OCI-LY7 (cell line): ENCODE data around the gene MARCHF4. TPM values are rescaled to one million over a fixed set of nuclear protein-coding genes. Genes with fewer than 3 reads are reported as not detected.

Experiments
- BruUV-seq: library from RNA; stranded (reverse); fragments of 400-500 nt; replicated peaks from 2 replicates; lab custom pipeline; 2021; lab: Mats Ljungman, UMichigan
- CTCF ChIA-PET: fragments of 300-600 bp; sonication (Branson Sonifier 250); formaldehyde crosslinking; loops from one replicate; lab custom pipeline; 2022; ENCODE audit warnings: antibody characterized with exemption; ENCODE audit not compliant: unreplicated experiment; lab: Charles Lee
- POLR2A ChIA-PET: fragments of 300-600 bp; sonication (Branson Sonifier 250); formaldehyde crosslinking; loops from one replicate; lab custom pipeline; 2022; ENCODE audit warnings: antibody characterized with exemption; lab: Charles Lee
- DNase-seq: peaks from one replicate; pipeline ENCODE4 v3.0.0-alpha.2; 2015; ENCODE audit warnings: low spot score
- H2AFZ ChIP-seq: fragments of 200-600 bp; sonication (generic), shearing (Covaris generic); 2 replicates; pipeline ENCODE4 v1.6.1; 2014; ENCODE audit warnings: mild to moderate bottlenecking, antibody characterized with exemption, low read length, moderate library complexity
- H3K27ac ChIP-seq: fragments of 200-600 bp; sonication (generic); 2 replicates; pipeline ENCODE4 v1.5.1; 2014; ENCODE audit warnings: mixed run types, low read depth, mild to moderate bottlenecking, moderate library complexity, low read length, inconsistent platforms; ENCODE audit not compliant: poor library complexity, severe bottlenecking
- H3K36me3 ChIP-seq: fragments of 200-600 bp; sonication (generic); 2 replicates; pipeline ENCODE4 v1.6.1; 2014; ENCODE audit warnings: mild to moderate bottlenecking, antibody characterized with exemption, low read length, moderate library complexity, mixed read lengths; ENCODE audit not compliant: insufficient read depth
- H3K4me1 ChIP-seq: fragments of 200-600 bp; sonication (generic); 2 replicates; pipeline ENCODE4 v1.5.1; 2014; ENCODE audit warnings: mild to moderate bottlenecking, low read length; ENCODE audit not compliant: insufficient read depth, poor library complexity, severe bottlenecking
- H3K4me2 ChIP-seq: fragments of 200-600 bp; sonication (generic); 2 replicates; pipeline ENCODE4 v1.6.1; 2014; ENCODE audit warnings: mild to moderate bottlenecking, low read length
- H3K4me3 ChIP-seq: fragments of 200-600 bp; sonication (generic); 2 replicates; pipeline ENCODE4 v1.5.1; 2014; ENCODE audit warnings: mild to moderate bottlenecking, low read depth, low read length; ENCODE audit not compliant: poor library complexity, severe bottlenecking
- H3K79me2 ChIP-seq: fragments of 200-600 bp; sonication (generic); 2 replicates; pipeline ENCODE4 v1.6.1; 2016; ENCODE audit warnings: low read depth, mild to moderate bottlenecking, low read length, moderate library complexity, mixed read lengths; ENCODE audit not compliant: insufficient read depth
- H3K9me2 ChIP-seq: fragments of 200-600 bp; sonication (generic); 2 replicates; pipeline ENCODE4 v1.6.1; 2016; ENCODE audit warnings: mild to moderate bottlenecking, low read length, mixed read lengths; ENCODE audit not compliant: insufficient read depth
- H3K9me3 ChIP-seq: fragments of 200-600 bp; sonication (generic); 2 replicates; pipeline ENCODE4 v1.6.1; 2014; ENCODE audit warnings: mild to moderate bottlenecking, mixed run types, low read length, mixed read lengths
- H4K20me1 ChIP-seq: fragments of 200-600 bp; sonication (generic); 2 replicates; pipeline ENCODE4 v1.6.1; 2014; ENCODE audit warnings: mild to moderate bottlenecking, antibody characterized with exemption, low read length, moderate library complexity, mixed read lengths; ENCODE audit not compliant: insufficient read depth
- CTCF ChIP-seq: fragments of 200-600 bp; sonication (generic); conservative IDR thresholded peaks from 2 replicates; pipeline ENCODE4 v1.5.1; 2014; ENCODE audit warnings: mild to moderate bottlenecking, antibody characterized with exemption, low read length, moderate library complexity, mixed read lengths
- EZH2phosphoT487 ChIP-seq: fragments of 200-600 bp; sonication (generic); IDR thresholded peaks from 2 replicates; pipeline ENCODE4 v1.6.1; 2018; ENCODE audit warnings: low read depth, borderline replicate concordance, mild to moderate bottlenecking, mixed run types, antibody characterized with exemption, low read length, moderate library complexity, mixed read lengths
- intact Hi-C: fragments of 100-400 bp; cut with micrococcal nuclease; formaldehyde crosslinking; loops from one replicate; pipeline ENCODE4 v1.10.0; 2022; ENCODE audit not compliant: unreplicated experiment
- total RNA-seq, 2 experiments: library from RNA; depleted of rRNA in 1 of 2; stranded (reverse); fragments of >200 nt in 1 of 2; shearing (Covaris generic) in 1 of 2; gene quantifications; 2 replicates each; pipeline ENCODE4 v1.2.3, GENCODE V29; 2014 to 2022

The MARCHF4 gene
- total RNA-seq, 2 experiments from 2014 or later: not detected

GRCh38 chr2:216350214-216350791, 22.0 kb downstream of the MARCHF4 start:
- no peak overlapping the region for H3K27ac ChIP-seq
- intact Hi-C loops: no loop called here

GRCh38 chr2:216349366-216349765, 22.9 kb downstream of the MARCHF4 start:
- no peaks in the 10 kb centered on the region for H3K9me3 ChIP-seq
- no peaks in the 10 kb centered on the region for H3K4me1 ChIP-seq
- ChIA-PET CTCF (interaction anchor here (0.6 kb wide), 1 partner anchor 1206 kb away, joined by 3 read pairs; no protein-coding TSS in a partner anchor), POLR2A (no interaction called here)
- H3K4me3 ChIP-seq: no peak overlapping the region
- H3K36me3 ChIP-seq: no peaks in the 10 kb centered on the region
- H2AFZ ChIP-seq: no peak overlapping the region
- TF ChIP-seq EZH2phosphoT487: no peak
- no peak for TF ChIP-seq CTCF
- intact Hi-C loops: no loop called here
- no peaks in the 10 kb centered on the region for H4K20me1 ChIP-seq
- no peak for DNase-seq
- H3K27ac ChIP-seq: no peak overlapping the region
- no peaks in the 10 kb centered on the region for H3K79me2 ChIP-seq
- no peaks in the 10 kb centered on the region for H3K9me2 ChIP-seq
- no peak overlapping the region for H3K4me2 ChIP-seq
- no TSS peak for BruUV-seq

More at GRCh38 chr2:216350214-216350791, 22.0 kb downstream of the MARCHF4 start:
- Histone ChIP-seq H3K4me2 (no peak overlapping the region), H3K9me3 (no peaks in the 10 kb centered on the region), H3K9me2 (no peaks in the 10 kb centered on the region), H3K79me2 (no peaks in the 10 kb centered on the region), H4K20me1 (no peaks in the 10 kb centered on the region), H3K4me1 (no peaks in the 10 kb centered on the region), H2AFZ (no peak overlapping the region), H3K4me3 (no peak overlapping the region), H3K36me3 (no peaks in the 10 kb centered on the region)
- POLR2A ChIA-PET: no interaction called here
- CTCF ChIA-PET: no interaction called here
- TF ChIP-seq CTCF: no peak
- no peak for TF ChIP-seq EZH2phosphoT487
- no peak for DNase-seq
- no TSS peak for BruUV-seq

- Histone ChIP-seq H3K4me3 (no peak overlapping the region), H3K4me2 (no peak overlapping the region), H2AFZ (no peak overlapping the region), H3K36me3 (no peaks in the 10 kb centered on the region), H3K9me3 (no peaks in the 10 kb centered on the region), H3K79me2 (no peaks in the 10 kb centered on the region), H4K20me1 (no peaks in the 10 kb centered on the region), H3K27ac (no peak overlapping the region), H3K9me2 (no peaks in the 10 kb centered on the region), H3K4me1 (no peaks in the 10 kb centered on the region)
- TF ChIP-seq EZH2phosphoT487 (no peak), CTCF (no peak)
- BruUV-seq: no TSS peak
- intact Hi-C loops: no loop called here
- POLR2A ChIA-PET: no interaction called here
- DNase-seq: no peak
- CTCF ChIA-PET: no interaction called here
Measured at GRCh38 chr2:216348756-216349308, 23.5 kb downstream of the MARCHF4 start.
